ENCODE measurements around the gene COL28A1. TPM values are rescaled to one million over a fixed set of nuclear protein-coding genes. Genes with fewer than 3 reads are reported as not detected.

The COL28A1 gene
- total RNA-seq, 1 experiment from 2014 or later = 1.3 TPM

GRCh38 chr7:7568553-7568952 is 32.9 kb upstream of the COL28A1 start:
- no TSS peak for BruUV-seq (replicated peaks)
- intact Hi-C loops (cut with micrococcal nuclease; ENCODE audit: unreplicated experiment) = loop anchor here (10.0 kb wide), 1 partner anchor 384 kb away; the partner anchor contains the start of gene C1GALT1
- no peak for TF ChIP-seq CTCF (IDR thresholded peaks at IDR 0.05; ENCODE audit: unreplicated experiment)

GRCh38 chr7:7567898-7568531 is 32.3 kb upstream of the COL28A1 start:
- Mint-ChIP-seq H3K27ac (ENCODE audit: unreplicated experiment) (peak overlapping the region; percentile 18), H3K4me1 (ENCODE audit: low read depth, unreplicated experiment) (peaks cover 27% of the 10 kb centered on the region), H3K4me3 (ENCODE audit: low read depth, unreplicated experiment) (no peak overlapping the region), H3K27me3 (ENCODE audit: unreplicated experiment) (no peaks in the 10 kb centered on the region), H3K9me3 (ENCODE audit: low read depth, unreplicated experiment) (no peaks in the 10 kb centered on the region), H3K36me3 (ENCODE audit: insufficient read depth, unreplicated experiment) (peaks cover 16% of the 10 kb centered on the region)
- BruUV-seq (replicated peaks) = TSS peak; percentile 46
- TF ChIP-seq CTCF (IDR thresholded peaks at IDR 0.05; ENCODE audit: unreplicated experiment) = no peak
- CTCF ChIA-PET = interaction anchor here (0.6 to 1.6 kb wide), 2 partner anchors 18 to 44 kb away, joined by 4 to 10 read pairs; no protein-coding TSS in a partner anchor
- DNase-seq = no peak
- intact Hi-C loops (cut with micrococcal nuclease; ENCODE audit: unreplicated experiment) = loop anchor here (10.0 kb wide), 1 partner anchor 383 kb away; the partner anchor contains the start of gene C1GALT1

More at GRCh38 chr7:7568553-7568952, 32.9 kb upstream of the COL28A1 start:
- Mint-ChIP-seq H3K36me3 (ENCODE audit: insufficient read depth, unreplicated experiment) (peaks cover 16% of the 10 kb centered on the region), H3K9me3 (ENCODE audit: low read depth, unreplicated experiment) (no peaks in the 10 kb centered on the region), H3K4me1 (ENCODE audit: low read depth, unreplicated experiment) (peaks cover 27% of the 10 kb centered on the region), H3K4me3 (ENCODE audit: low read depth, unreplicated experiment) (no peak overlapping the region), H3K27me3 (ENCODE audit: unreplicated experiment) (no peaks in the 10 kb centered on the region), H3K27ac (ENCODE audit: unreplicated experiment) (no peak overlapping the region)
- CTCF ChIA-PET = interaction anchor here (0.6 to 1.6 kb wide), 2 partner anchors 18 to 45 kb away, joined by 4 to 10 read pairs; no protein-coding TSS in a partner anchor
- DNase-seq = no peak

- H3K27ac Mint-ChIP-seq (ENCODE audit: unreplicated experiment) = no peak within 1 kb of the TSS
These were observed 31.3 kb upstream of the COL28A1 start, which contains the start of gene MIOS for GRCh38 chr7:7566651-7567611. TSS of gene MIOS (plus strand) at chr7:7566884. CDS start at chr7:7572476, 5,592 bp downstream.

More at GRCh38 chr7:7566651-7567611, 31.3 kb upstream of the COL28A1 start, which contains the start of gene MIOS:
- peaks cover 27% of the 10 kb centered on the region for H3K4me1 Mint-ChIP-seq (ENCODE audit: low read depth, unreplicated experiment)
- H3K36me3 Mint-ChIP-seq (ENCODE audit: insufficient read depth, unreplicated experiment) = peaks cover 16% of the 10 kb centered on the region
- H3K4me3 Mint-ChIP-seq (ENCODE audit: low read depth, unreplicated experiment) = no peak within 1 kb of the TSS
- CTCF ChIA-PET = interaction anchor here (0.6 to 0.7 kb wide), 2 partner anchors 440 to 959 kb away, joined by 3 to 5 read pairs; no protein-coding TSS in a partner anchor
- DNase-seq = peak; percentile 95
- H3K9me3 Mint-ChIP-seq (ENCODE audit: low read depth, unreplicated experiment) = no peaks in the 10 kb centered on the region
- no TSS peak for BruUV-seq (replicated peaks)
- TF ChIP-seq CTCF (IDR thresholded peaks at IDR 0.05; ENCODE audit: unreplicated experiment) = no peak
- intact Hi-C loops (cut with micrococcal nuclease; ENCODE audit: unreplicated experiment) = loop anchor here (10.0 kb wide), 1 partner anchor 382 kb away; the partner anchor contains the start of gene C1GALT1
- H3K27me3 Mint-ChIP-seq (ENCODE audit: unreplicated experiment) = no peaks in the 10 kb centered on the region
